Measurements from ENCODE around the gene OR4D5.

- TF ChIP-seq CTCF (IDR thresholded peaks at IDR 0.05) (no peak), POLR2A (IDR thresholded peaks at IDR 0.05) (no peak)
Measured at GRCh38 chr11:123977731-123978347, 38.4 kb downstream of the OR4D5 start, which contains the start of gene OR10S1.

Data from body of pancreas (tissue), 4 donors.